ENCODE data around the gene PTPRJ. TPM values are rescaled to one million over a fixed set of nuclear protein-coding genes. Genes with fewer than 3 reads are reported as not detected.

The PTPRJ gene
- total and polyA plus RNA-seq, 8 donors = 12.6 to 63.5 (median 16.6) TPM

- no peak overlapping the region for H3K4me3 ChIP-seq
- H3K27ac ChIP-seq = no peak overlapping the region
- H3K27me3 ChIP-seq = no peaks in the 10 kb centered on the region
- no peaks in the 10 kb centered on the region for H3K4me1 ChIP-seq
- H3K9me3 ChIP-seq = peaks cover 0 to 18% of the 10 kb centered on the region in 2 donors
- ATAC-seq (no peak), DNase-seq (no peak)
- intact Hi-C loops (cut with DNase I) = no loop called here
- TF ChIP-seq CTCF (IDR thresholded peaks at IDR 0.05) = no peak
- H3K36me3 ChIP-seq = no peaks in the 10 kb centered on the region
Observed at GRCh38 chr11:48193876-48194275, 213.5 kb downstream of the PTPRJ start.

DNA sequence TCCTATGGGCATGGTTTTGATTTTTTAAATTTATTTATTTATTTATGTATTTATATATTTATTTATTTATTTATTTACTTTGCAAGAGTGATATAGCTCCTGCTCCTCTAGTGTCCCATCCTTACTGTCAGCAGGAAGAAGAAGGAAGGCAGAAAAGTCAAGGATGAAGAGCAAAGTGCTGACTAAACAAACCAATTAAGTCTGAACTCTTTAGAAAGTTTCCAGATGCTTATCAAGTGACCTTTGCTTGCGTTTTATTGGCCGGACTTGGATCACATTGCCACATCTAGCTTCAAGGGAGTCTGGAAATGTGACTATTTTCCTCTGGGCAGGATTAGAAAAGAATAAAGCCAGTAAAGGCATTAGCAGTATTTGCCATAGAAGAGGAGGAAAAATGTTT lies 227.5 kb downstream of the PTPRJ start:
- no peaks in the 10 kb centered on the region for H3K4me1 ChIP-seq
- DNase-seq = no peak
- H3K27me3 ChIP-seq = no peaks in the 10 kb centered on the region
- no peak overlapping the region for H3K4me3 ChIP-seq
- H3K36me3 ChIP-seq = no peaks in the 10 kb centered on the region
- no peak overlapping the region for H3K27ac ChIP-seq
- no peaks in the 10 kb centered on the region for H3K9me3 ChIP-seq
- intact Hi-C loops (cut with DNase I) = no loop called here
- ATAC-seq = no peak
- no peak for TF ChIP-seq CTCF (IDR thresholded peaks at IDR 0.05)

GRCh38 chr11:48210052-48210451 lies 229.7 kb downstream of the PTPRJ start:
- TF ChIP-seq CTCF (IDR thresholded peaks at IDR 0.05) = no peak
- intact Hi-C loops (cut with DNase I) = no loop called here
- no peak overlapping the region for H3K27ac ChIP-seq
- H3K4me3 ChIP-seq = no peak overlapping the region
- no peak for DNase-seq
- no peak for ATAC-seq
- no peaks in the 10 kb centered on the region for H3K27me3 ChIP-seq
- no peaks in the 10 kb centered on the region for H3K4me1 ChIP-seq
- H3K36me3 ChIP-seq = no peaks in the 10 kb centered on the region
- no peaks in the 10 kb centered on the region for H3K9me3 ChIP-seq

- ATAC-seq (no peak), DNase-seq (no peak)
- no peaks in the 10 kb centered on the region for H3K9me3 ChIP-seq
- TF ChIP-seq CTCF (IDR thresholded peaks at IDR 0.05) = no peak
- no peaks in the 10 kb centered on the region for H3K4me1 ChIP-seq
- intact Hi-C loops (cut with DNase I) = no loop called here
- no peaks in the 10 kb centered on the region for H3K36me3 ChIP-seq
- no peak within 1 kb of the TSS for H3K4me3 ChIP-seq
- H3K27me3 ChIP-seq = no peaks in the 10 kb centered on the region
- H3K27ac ChIP-seq = no peak within 1 kb of the TSS
Observed at GRCh38 chr11:48216510-48216909, 236.2 kb downstream of the PTPRJ start, which contains the start of gene OR4B1. OR4B1 (plus strand) TSS chr11:48216810; CDS start chr11:48216810, 0 bp downstream.

Small RNA genes lying within 50 kb of the gene (microRNA-seq; reads per million reads assigned to microRNA genes)
- gene MIR3161 = 0 reads per million in 2 donors

Other genes with a start within 250 kb of the PTPRJ start
- gene FNBP4, start 213.2 kb upstream of the PTPRJ start, total RNA-seq = 10 to 100 TPM; 58.4 to 61.3 TPM
- gene FNBP4, start 213.2 kb upstream of the PTPRJ start, polyA plus RNA-seq (ENCODE audit: insufficient read length in 6 of 6) = 100 to 1,000 TPM; 191 to 255 (median 221) TPM
- gene NUP160, start 132.2 kb upstream of the PTPRJ start, total RNA-seq = 10 to 100 TPM; 31.9 to 41.9 TPM
- 10 to 100 TPM; 74.9 to 84.7 (median 76.4) TPM for gene NUP160, start 132.2 kb upstream of the PTPRJ start, polyA plus RNA-seq (ENCODE audit: insufficient read length in 6 of 6)
- gene OR4B1, start 236.3 kb downstream of the PTPRJ start, total RNA-seq = not detected
- gene OR4B1, start 236.3 kb downstream of the PTPRJ start, polyA plus RNA-seq (ENCODE audit: insufficient read length in 6 of 6) = not detected